Erythroblast (primary cell): ENCODE results near the gene EVC2.

Source experiments
- GATA1 ChIP-seq: IDR thresholded peaks from 2 replicates; pipeline ENCODE4 v1.6.1; 2011; ENCODE audit warnings: low read depth, mild to moderate bottlenecking, control low read depth, low read length, moderate library complexity
- POLR2A ChIP-seq: IDR thresholded peaks from 2 replicates; pipeline ENCODE4 v1.6.1; 2011; ENCODE audit warnings: mild to moderate bottlenecking, low read length

GRCh38 chr4:5639556-5639955, 68.8 kb downstream of the EVC2 start:
- TF ChIP-seq POLR2A (no peak), GATA1 (no peak)
